Measurements from ENCODE around the gene NUF2. TPM values are rescaled to one million over a fixed set of nuclear protein-coding genes. Genes with fewer than 3 reads are reported as not detected.
"Not testable (repeated sequence)": the region's sequence is repeated elsewhere in the genome, so short reads cannot be mapped to it uniquely, and the experiment has no call there.

Gene NUF2
- total RNA-seq, 4 donors from 2014 or later, result 2.2 to 6.1 (median 3.2) TPM

GRCh38 chr1:163308811-163309210 lies 12.9 kb upstream of the NUF2 start:
- Histone ChIP-seq H3K27me3 (no peaks in the 10 kb centered on the region), H3K4me3 (no peak overlapping the region), H3K36me3 (peaks cover 5% of the 10 kb centered on the region), H3K4me1 (no peaks in the 10 kb centered on the region), H3K27ac (no peak overlapping the region), H3K9me3 (no peaks in the 10 kb centered on the region)
- TF ChIP-seq CTCF (IDR thresholded peaks at IDR 0.05) (no peak), EP300 (IDR thresholded peaks at IDR 0.05) (no peak), POLR2AphosphoS5 (IDR thresholded peaks at IDR 0.05) (no peak)
- no peak for DNase-seq (ENCODE audit: low spot score in 2 of 2)
- 91% methylated on average over 1 of the region's 1 CpG for WGBS

GRCh38 chr1:163315773-163316374 lies 5.9 kb upstream of the NUF2 start:
- no peaks in the 10 kb centered on the region for H3K9me3 ChIP-seq
- WGBS, result 53% methylated on average over 6 of the region's 6 CpGs
- no peak for DNase-seq (ENCODE audit: low spot score in 2 of 2)
- peaks cover 25% of the 10 kb centered on the region for H3K36me3 ChIP-seq
- no peak overlapping the region for H3K27ac ChIP-seq
- TF ChIP-seq EP300 (IDR thresholded peaks at IDR 0.05) (no peak), POLR2AphosphoS5 (IDR thresholded peaks at IDR 0.05) (no peak), CTCF (IDR thresholded peaks at IDR 0.05) (peak; percentile 45 to 47), POLR2A (IDR thresholded peaks at IDR 0.05) (no peak)
- peaks cover 11% of the 10 kb centered on the region for H3K4me1 ChIP-seq
- no peak overlapping the region for H3K4me3 ChIP-seq
- no peaks in the 10 kb centered on the region for H3K27me3 ChIP-seq

GRCh38 chr1:163320891-163321290 lies 863 bp upstream of the NUF2 start:
- peaks cover 25% of the 10 kb centered on the region for H3K36me3 ChIP-seq
- no peaks in the 10 kb centered on the region for H3K27me3 ChIP-seq
- no peak for TF ChIP-seq CTCF (IDR thresholded peaks at IDR 0.05)
- no peak for TF ChIP-seq EP300 (IDR thresholded peaks at IDR 0.05)
- no peak for TF ChIP-seq POLR2AphosphoS5 (IDR thresholded peaks at IDR 0.05)
- TF ChIP-seq POLR2A (IDR thresholded peaks at IDR 0.05), result no peak
- peak overlapping the region; percentile 64 for H3K4me3 ChIP-seq
- DNase-seq (ENCODE audit: low spot score in 2 of 2), result no peak
- WGBS, result 30% methylated on average over 3 of the region's 3 CpGs
- no peak overlapping the region for H3K27ac ChIP-seq
- H3K4me1 ChIP-seq, result peaks cover 23% of the 10 kb centered on the region
- H3K9me3 ChIP-seq, result no peaks in the 10 kb centered on the region

GRCh38 chr1:163323339-163323738 lies 1.6 kb downstream of the NUF2 start:
- H3K4me3 ChIP-seq; H3K27ac ChIP-seq; H3K9me3 ChIP-seq; H3K36me3 ChIP-seq; H3K27me3 ChIP-seq; DNase-seq (ENCODE audit: low spot score in 2 of 2): not testable (repeated sequence)
- 96% methylated on average over 3 of the region's 3 CpGs for WGBS
- peaks cover 21% of the 10 kb centered on the region for H3K4me1 ChIP-seq

GRCh38 chr1:163331116-163331515 lies 9.4 kb downstream of the NUF2 start:
- Histone ChIP-seq H3K27ac (no peak overlapping the region), H3K4me1 (no peaks in the 10 kb centered on the region), H3K27me3 (no peaks in the 10 kb centered on the region), H3K4me3 (no peak overlapping the region), H3K9me3 (peaks cover 9% of the 10 kb centered on the region), H3K36me3 (no peaks in the 10 kb centered on the region)
- no peak for DNase-seq (ENCODE audit: low spot score in 2 of 2)
- WGBS, result 99% methylated on average over 2 of the region's 2 CpGs
- TF ChIP-seq POLR2AphosphoS5 (IDR thresholded peaks at IDR 0.05), result no peak
- no peak for TF ChIP-seq POLR2A (IDR thresholded peaks at IDR 0.05)
- TF ChIP-seq EP300 (IDR thresholded peaks at IDR 0.05), result no peak
- TF ChIP-seq CTCF (IDR thresholded peaks at IDR 0.05), result no peak

GRCh38 chr1:163335216-163335615 lies 13.5 kb downstream of the NUF2 start:
- H3K27ac ChIP-seq, result no peak overlapping the region
- 88% methylated on average over 1 of the region's 1 CpG for WGBS
- no peaks in the 10 kb centered on the region for H3K27me3 ChIP-seq
- no peak for TF ChIP-seq POLR2A (IDR thresholded peaks at IDR 0.05)
- TF ChIP-seq EP300 (IDR thresholded peaks at IDR 0.05), result no peak
- no peak for TF ChIP-seq POLR2AphosphoS5 (IDR thresholded peaks at IDR 0.05)
- no peak for TF ChIP-seq CTCF (IDR thresholded peaks at IDR 0.05)
- H3K4me3 ChIP-seq, result no peak overlapping the region
- peaks cover 9% of the 10 kb centered on the region for H3K9me3 ChIP-seq
- H3K36me3 ChIP-seq, result no peaks in the 10 kb centered on the region
- H3K4me1 ChIP-seq, result no peaks in the 10 kb centered on the region
- DNase-seq (ENCODE audit: low spot score in 2 of 2), result no peak

All from suprapubic skin (tissue), 4 donors.